WTC11 (cell line): ENCODE measurements around the gene TUBGCP3. TPM values are rescaled to one million over a fixed set of nuclear protein-coding genes. Genes with fewer than 3 reads are reported as not detected.
A peak's percentile ranks its signal among the peaks of the same experiment; 100 is the strongest.

Experiments
- ATF1 ChIP-seq: sonication (generic); formaldehyde crosslinking; IDR thresholded peaks from 2 replicates; pipeline ENCODE4 v1.8.1; 2023; ENCODE audit warnings: mild to moderate bottlenecking, moderate library complexity, missing genetic modification reagents
- CBFB ChIP-seq: sonication (generic); formaldehyde crosslinking; IDR thresholded peaks from 2 replicates; pipeline ENCODE4 v1.8.1; 2022; ENCODE audit warnings: mild to moderate bottlenecking, low read depth, missing genetic modification reagents
- ELF4 ChIP-seq: sonication (generic); formaldehyde crosslinking; IDR thresholded peaks from 2 replicates; pipeline ENCODE4 v1.8.1; 2022; ENCODE audit warnings: low read depth, mild to moderate bottlenecking, moderate library complexity, missing genetic modification reagents
- FOXK1 ChIP-seq: sonication (generic); formaldehyde crosslinking; IDR thresholded peaks from 2 replicates; pipeline ENCODE4 v1.8.0; 2022; ENCODE audit warnings: mild to moderate bottlenecking, moderate library complexity, missing genetic modification reagents
- FOXP1 ChIP-seq: sonication (generic); formaldehyde crosslinking; IDR thresholded peaks from 2 replicates; pipeline ENCODE4 v1.8.0; 2022; ENCODE audit warnings: missing genetic modification reagents, mild to moderate bottlenecking, moderate library complexity, borderline replicate concordance
- IRF2 ChIP-seq: sonication (generic); formaldehyde crosslinking; IDR thresholded peaks from 2 replicates; pipeline ENCODE4 v1.8.0; 2022; ENCODE audit warnings: low read depth, missing genetic modification reagents, borderline replicate concordance
- JUN ChIP-seq: sonication (generic); formaldehyde crosslinking; IDR thresholded peaks from 2 replicates; pipeline ENCODE4 v1.8.0; 2023; ENCODE audit warnings: mild to moderate bottlenecking, missing genetic modification reagents
- SMAD4 ChIP-seq: sonication (generic); formaldehyde crosslinking; IDR thresholded peaks from 2 replicates; pipeline ENCODE4 v1.8.0; 2022; ENCODE audit warnings: mild to moderate bottlenecking, missing genetic modification reagents
- TEAD1 ChIP-seq: sonication (generic); formaldehyde crosslinking; IDR thresholded peaks from 2 replicates; pipeline ENCODE4 v1.8.0; 2022; ENCODE audit warnings: mild to moderate bottlenecking, missing genetic modification reagents
- ZNF263 ChIP-seq: sonication (generic); formaldehyde crosslinking; IDR thresholded peaks from 2 replicates; pipeline ENCODE4 v1.8.1; 2022; ENCODE audit warnings: low read depth, mild to moderate bottlenecking, moderate library complexity, missing genetic modification reagents
- ZNF416 ChIP-seq: fragments of 250-450 bp; sonication (Bioruptor Pico); IDR thresholded peaks from 2 replicates; pipeline ENCODE4 v1.9.0; 2021; ENCODE audit warnings: mild to moderate bottlenecking, inconsistent platforms
- total RNA-seq: library from RNA; stranded (reverse); gene quantifications from 3 replicates; pipeline ENCODE4 v1.2.3, GENCODE V29; 2021
- TF ChIP-seq, protein P1 (sequence below): sonication (generic); formaldehyde crosslinking; IDR thresholded peaks from 2 replicates; pipeline ENCODE4 v1.8.1; 2023; ENCODE audit warnings: mild to moderate bottlenecking, missing genetic modification reagents
- TF ChIP-seq, protein P2 (sequence below): sonication (generic); formaldehyde crosslinking; IDR thresholded peaks from 2 replicates; pipeline ENCODE4 v1.8.1; 2022; ENCODE audit warnings: low read depth, mild to moderate bottlenecking, moderate library complexity, missing genetic modification reagents, borderline replicate concordance
- TF ChIP-seq, protein P3 (sequence below): fragments of 250-450 bp; sonication (Bioruptor Pico); IDR thresholded peaks from 2 replicates; pipeline ENCODE4 v1.9.0; 2021; ENCODE audit warnings: mild to moderate bottlenecking, borderline replicate concordance
- TF ChIP-seq, protein P4 (sequence below): sonication (generic); formaldehyde crosslinking; IDR thresholded peaks from 2 replicates; pipeline ENCODE4 v1.8.1; 2023; ENCODE audit warnings: mild to moderate bottlenecking, missing genetic modification reagents, borderline replicate concordance

TUBGCP3 gene
- total RNA-seq, 1 experiment from 2014 or later, result 29.9 TPM

DNA sequence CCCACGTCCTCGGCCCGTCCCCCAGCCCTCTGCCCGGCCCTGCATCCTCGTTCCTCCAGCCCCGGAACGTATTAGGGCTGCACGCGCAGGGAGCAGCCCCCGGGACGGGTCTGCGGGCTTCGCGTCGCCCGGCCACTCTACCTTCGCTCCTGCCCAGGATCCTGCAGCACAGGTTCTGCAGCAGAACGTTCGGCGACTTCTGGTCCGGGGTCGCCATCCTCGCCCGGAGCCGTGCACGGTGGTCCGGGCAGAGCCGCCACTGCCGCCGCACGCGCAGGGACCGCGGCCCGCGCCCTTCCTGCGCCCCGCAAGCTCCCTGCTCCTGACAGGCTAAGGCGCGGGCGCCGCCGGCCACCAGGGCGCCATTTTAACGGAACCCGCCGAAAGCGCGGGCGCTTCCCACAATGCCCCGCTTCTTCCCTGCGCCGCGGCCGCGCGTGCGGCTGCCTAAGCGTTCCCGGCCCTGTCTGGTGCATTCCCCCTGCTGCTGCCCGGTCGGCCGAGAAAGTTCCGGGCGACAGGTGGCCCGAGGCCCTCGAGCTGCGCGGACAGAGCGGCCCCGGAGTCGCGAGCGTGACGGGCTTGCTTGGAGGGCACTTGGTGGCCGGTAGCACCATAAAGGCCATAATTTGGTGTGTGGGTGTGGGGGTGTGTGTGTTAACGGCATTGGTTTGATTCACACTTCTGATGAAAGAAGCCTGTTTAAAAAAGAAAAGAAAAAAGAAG is at the start of gene TUBGCP3 (continued):
- TF ChIP-seq FOXK1 (CRISPR knock-in tag) (peak; percentile 76), ELF4 (CRISPR knock-in tag) (peak; percentile 94), ZNF416 (0 out of 2 replicates have a peak, but pooled peaks have one; percentile 6), FOXP1 (CRISPR knock-in tag) (peak; percentile 95), ZNF263 (peak; percentile 53; the same call in 1 of the 2 replicates), CBFB (CRISPR knock-in tag) (no peak), ATF1 (CRISPR knock-in tag) (0 out of 2 replicates have a peak, but pooled peaks have one; percentile 50), SMAD4 (CRISPR knock-in tag) (no peak; the same call in none of the 2 replicates), TEAD1 (CRISPR knock-in tag) (peak; percentile 89; the same call in 1 of the 2 replicates), JUN (CRISPR knock-in tag) (0 out of 2 replicates have a peak, but pooled peaks have one; percentile 83), IRF2 (CRISPR knock-in tag) (no peak)
- TF ChIP-seq, protein P1, sequence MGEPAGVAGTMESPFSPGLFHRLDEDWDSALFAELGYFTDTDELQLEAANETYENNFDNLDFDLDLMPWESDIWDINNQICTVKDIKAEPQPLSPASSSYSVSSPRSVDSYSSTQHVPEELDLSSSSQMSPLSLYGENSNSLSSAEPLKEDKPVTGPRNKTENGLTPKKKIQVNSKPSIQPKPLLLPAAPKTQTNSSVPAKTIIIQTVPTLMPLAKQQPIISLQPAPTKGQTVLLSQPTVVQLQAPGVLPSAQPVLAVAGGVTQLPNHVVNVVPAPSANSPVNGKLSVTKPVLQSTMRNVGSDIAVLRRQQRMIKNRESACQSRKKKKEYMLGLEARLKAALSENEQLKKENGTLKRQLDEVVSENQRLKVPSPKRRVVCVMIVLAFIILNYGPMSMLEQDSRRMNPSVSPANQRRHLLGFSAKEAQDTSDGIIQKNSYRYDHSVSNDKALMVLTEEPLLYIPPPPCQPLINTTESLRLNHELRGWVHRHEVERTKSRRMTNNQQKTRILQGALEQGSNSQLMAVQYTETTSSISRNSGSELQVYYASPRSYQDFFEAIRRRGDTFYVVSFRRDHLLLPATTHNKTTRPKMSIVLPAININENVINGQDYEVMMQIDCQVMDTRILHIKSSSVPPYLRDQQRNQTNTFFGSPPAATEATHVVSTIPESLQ (CRISPR knock-in tag), result no peak
- TF ChIP-seq, protein P2, sequence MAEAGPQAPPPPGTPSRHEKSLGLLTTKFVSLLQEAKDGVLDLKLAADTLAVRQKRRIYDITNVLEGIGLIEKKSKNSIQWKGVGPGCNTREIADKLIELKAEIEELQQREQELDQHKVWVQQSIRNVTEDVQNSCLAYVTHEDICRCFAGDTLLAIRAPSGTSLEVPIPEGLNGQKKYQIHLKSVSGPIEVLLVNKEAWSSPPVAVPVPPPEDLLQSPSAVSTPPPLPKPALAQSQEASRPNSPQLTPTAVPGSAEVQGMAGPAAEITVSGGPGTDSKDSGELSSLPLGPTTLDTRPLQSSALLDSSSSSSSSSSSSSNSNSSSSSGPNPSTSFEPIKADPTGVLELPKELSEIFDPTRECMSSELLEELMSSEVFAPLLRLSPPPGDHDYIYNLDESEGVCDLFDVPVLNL (CRISPR knock-in tag), result peak; percentile 83
- TF ChIP-seq, protein P3, sequence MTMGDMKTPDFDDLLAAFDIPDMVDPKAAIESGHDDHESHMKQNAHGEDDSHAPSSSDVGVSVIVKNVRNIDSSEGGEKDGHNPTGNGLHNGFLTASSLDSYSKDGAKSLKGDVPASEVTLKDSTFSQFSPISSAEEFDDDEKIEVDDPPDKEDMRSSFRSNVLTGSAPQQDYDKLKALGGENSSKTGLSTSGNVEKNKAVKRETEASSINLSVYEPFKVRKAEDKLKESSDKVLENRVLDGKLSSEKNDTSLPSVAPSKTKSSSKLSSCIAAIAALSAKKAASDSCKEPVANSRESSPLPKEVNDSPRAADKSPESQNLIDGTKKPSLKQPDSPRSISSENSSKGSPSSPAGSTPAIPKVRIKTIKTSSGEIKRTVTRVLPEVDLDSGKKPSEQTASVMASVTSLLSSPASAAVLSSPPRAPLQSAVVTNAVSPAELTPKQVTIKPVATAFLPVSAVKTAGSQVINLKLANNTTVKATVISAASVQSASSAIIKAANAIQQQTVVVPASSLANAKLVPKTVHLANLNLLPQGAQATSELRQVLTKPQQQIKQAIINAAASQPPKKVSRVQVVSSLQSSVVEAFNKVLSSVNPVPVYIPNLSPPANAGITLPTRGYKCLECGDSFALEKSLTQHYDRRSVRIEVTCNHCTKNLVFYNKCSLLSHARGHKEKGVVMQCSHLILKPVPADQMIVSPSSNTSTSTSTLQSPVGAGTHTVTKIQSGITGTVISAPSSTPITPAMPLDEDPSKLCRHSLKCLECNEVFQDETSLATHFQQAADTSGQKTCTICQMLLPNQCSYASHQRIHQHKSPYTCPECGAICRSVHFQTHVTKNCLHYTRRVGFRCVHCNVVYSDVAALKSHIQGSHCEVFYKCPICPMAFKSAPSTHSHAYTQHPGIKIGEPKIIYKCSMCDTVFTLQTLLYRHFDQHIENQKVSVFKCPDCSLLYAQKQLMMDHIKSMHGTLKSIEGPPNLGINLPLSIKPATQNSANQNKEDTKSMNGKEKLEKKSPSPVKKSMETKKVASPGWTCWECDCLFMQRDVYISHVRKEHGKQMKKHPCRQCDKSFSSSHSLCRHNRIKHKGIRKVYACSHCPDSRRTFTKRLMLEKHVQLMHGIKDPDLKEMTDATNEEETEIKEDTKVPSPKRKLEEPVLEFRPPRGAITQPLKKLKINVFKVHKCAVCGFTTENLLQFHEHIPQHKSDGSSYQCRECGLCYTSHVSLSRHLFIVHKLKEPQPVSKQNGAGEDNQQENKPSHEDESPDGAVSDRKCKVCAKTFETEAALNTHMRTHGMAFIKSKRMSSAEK (CRISPR knock-in tag), result peak; percentile 63; the same call in 1 of the 2 replicates
- TF ChIP-seq, protein P4, sequence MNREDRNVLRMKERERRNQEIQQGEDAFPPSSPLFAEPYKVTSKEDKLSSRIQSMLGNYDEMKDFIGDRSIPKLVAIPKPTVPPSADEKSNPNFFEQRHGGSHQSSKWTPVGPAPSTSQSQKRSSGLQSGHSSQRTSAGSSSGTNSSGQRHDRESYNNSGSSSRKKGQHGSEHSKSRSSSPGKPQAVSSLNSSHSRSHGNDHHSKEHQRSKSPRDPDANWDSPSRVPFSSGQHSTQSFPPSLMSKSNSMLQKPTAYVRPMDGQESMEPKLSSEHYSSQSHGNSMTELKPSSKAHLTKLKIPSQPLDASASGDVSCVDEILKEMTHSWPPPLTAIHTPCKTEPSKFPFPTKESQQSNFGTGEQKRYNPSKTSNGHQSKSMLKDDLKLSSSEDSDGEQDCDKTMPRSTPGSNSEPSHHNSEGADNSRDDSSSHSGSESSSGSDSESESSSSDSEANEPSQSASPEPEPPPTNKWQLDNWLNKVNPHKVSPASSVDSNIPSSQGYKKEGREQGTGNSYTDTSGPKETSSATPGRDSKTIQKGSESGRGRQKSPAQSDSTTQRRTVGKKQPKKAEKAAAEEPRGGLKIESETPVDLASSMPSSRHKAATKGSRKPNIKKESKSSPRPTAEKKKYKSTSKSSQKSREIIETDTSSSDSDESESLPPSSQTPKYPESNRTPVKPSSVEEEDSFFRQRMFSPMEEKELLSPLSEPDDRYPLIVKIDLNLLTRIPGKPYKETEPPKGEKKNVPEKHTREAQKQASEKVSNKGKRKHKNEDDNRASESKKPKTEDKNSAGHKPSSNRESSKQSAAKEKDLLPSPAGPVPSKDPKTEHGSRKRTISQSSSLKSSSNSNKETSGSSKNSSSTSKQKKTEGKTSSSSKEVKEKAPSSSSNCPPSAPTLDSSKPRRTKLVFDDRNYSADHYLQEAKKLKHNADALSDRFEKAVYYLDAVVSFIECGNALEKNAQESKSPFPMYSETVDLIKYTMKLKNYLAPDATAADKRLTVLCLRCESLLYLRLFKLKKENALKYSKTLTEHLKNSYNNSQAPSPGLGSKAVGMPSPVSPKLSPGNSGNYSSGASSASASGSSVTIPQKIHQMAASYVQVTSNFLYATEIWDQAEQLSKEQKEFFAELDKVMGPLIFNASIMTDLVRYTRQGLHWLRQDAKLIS (CRISPR knock-in tag), result 0 out of 2 replicates have a peak, but pooled peaks have one; percentile 26
